ENCODE measurements around the gene CLMN.

CLMN gene

DNA sequence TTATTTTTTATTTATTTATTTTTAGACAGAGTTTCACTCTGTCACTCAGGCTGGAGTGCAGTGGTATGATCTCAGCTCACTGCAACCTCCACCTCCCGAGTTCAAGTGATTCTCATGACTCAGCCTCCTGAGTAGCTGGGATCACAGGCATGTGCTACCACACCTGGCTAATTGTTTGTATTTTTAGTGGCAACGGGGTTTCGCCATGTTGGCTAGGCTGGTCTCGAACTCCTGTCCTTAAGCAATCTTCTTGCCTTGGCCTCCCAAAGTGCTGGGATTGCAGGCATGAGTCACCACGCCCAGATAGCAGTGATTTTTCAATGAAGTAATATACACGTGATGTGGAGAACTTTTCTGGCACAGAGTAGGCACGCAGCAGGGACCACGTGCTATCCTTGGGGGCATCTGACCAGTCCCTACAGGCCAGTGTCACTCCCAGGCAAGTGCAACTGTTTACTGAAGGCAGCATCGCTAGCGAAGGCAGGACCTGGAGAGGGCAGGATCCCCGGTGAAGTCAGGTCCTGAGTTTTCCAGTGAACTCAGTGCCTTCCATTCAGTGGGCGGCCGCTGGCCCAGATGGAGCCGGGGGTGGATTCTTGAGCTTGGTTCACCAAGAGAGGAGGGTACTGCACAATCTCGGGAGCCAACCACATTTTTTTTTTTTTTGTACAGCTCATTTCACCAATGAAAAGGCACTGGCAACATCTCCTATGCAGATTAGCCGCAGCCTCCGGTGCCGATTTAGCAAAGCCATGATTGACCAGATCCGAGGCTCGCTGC lies 11.1 kb upstream of the CLMN start:
- no peak overlapping the region for H3K4me3 ChIP-seq (ENCODE audit: low read depth, low read length)
- DNase-seq (ENCODE audit: low read depth), result no peak
- no peak for TF ChIP-seq CTCF (conservative IDR thresholded peaks at IDR 0.05; ENCODE audit: low read depth, low read length)

GRCh38 chr14:95329941-95330340 lies 10.2 kb upstream of the CLMN start:
- no peak for DNase-seq (ENCODE audit: low read depth)
- H3K4me3 ChIP-seq (ENCODE audit: low read depth, low read length), result no peak overlapping the region
- no peak for TF ChIP-seq CTCF (conservative IDR thresholded peaks at IDR 0.05; ENCODE audit: low read depth, low read length)

GRCh38 chr14:95328729-95329503 lies 9.2 kb upstream of the CLMN start:
- DNase-seq (ENCODE audit: low read depth), result no peak
- TF ChIP-seq CTCF (conservative IDR thresholded peaks at IDR 0.05; ENCODE audit: low read depth, low read length), result no peak
- H3K4me3 ChIP-seq (ENCODE audit: low read depth, low read length), result no peak overlapping the region

DNA sequence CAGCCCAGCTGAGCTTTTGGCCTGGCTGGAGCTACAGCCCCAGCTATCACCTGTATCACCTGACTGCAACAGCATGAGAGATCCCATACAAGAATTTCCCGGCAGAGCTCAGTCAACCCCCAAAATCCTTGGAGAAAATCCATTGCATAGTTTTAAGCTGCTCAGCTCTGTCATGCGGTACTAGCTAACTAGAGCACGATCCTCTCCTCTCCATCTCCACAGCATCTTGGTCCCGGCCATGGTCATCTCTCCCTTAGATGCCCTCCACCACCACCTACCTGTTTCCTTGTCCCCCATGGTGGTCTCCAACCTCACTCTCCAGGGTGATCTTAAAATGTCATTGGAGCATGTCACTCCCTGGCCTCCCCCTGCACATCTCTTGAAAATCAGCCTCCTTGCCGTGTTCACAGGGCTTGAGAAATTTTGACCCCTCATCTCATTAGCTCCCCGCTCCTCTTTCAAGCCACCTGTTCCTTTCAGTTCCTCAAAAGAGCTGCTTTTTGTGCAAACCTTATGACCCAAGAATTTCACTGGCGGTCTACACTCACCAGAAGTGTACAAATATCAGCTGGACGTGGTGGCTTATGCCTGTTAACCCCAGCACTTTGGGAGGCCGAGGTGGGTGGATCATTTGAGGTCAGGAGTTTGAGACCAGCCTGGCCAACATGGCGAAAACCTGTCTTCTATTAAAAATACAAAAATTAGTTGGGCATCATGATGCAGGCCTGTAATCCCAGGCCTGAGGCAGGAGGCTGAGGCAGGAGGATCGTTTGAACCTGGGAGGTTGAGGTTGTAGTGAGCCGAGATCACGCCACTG lies 8.1 kb upstream of the CLMN start:
- DNase-seq (ENCODE audit: low read depth), result no peak
- no peak overlapping the region for H3K4me3 ChIP-seq (ENCODE audit: low read depth, low read length)
- TF ChIP-seq CTCF (conservative IDR thresholded peaks at IDR 0.05; ENCODE audit: low read depth, low read length), result no peak

DNA sequence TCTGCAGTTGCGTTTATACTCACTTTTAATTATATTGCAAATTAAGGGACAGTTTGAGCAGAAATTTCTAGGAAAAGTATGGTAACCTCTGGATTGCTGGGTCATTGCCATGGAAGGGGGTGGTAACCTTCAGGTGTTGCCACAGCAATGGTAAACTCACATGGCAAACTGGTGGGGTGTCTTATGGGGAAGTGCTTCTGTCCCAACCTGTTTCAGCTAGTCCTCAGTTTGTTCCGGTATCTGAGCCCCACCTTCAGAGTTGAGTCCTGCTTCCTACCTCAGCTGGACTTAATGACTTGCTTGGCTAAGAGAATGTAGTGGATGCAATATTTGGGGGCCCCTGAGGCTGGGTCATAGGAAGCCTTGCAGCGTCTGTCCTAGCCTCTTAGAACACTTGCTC lies 7.3 kb upstream of the CLMN start:
- DNase-seq (ENCODE audit: low read depth), result no peak
- no peak for TF ChIP-seq CTCF (conservative IDR thresholded peaks at IDR 0.05; ENCODE audit: low read depth, low read length)
- H3K4me3 ChIP-seq (ENCODE audit: low read depth, low read length), result no peak overlapping the region

DNA sequence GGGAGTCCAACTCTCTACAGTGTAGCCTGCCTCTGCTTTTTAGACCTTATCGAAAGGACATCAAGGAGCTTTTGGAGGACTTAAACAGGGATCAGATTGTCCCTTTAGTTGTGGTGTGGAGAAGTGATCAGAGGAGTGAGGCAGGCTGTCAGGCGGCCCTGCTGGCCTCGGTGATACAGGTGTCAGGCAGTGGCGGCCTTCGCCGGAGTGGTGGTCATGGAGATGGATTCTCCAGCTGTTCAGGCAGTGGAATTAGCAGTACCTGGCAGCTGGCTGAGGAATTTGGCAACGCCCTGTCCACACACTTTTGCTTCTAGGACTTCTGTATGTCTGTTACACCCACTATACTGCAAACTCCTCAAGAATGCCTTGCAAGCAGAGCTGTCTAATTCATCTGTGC lies 4.2 kb upstream of the CLMN start:
- TF ChIP-seq CTCF (conservative IDR thresholded peaks at IDR 0.05; ENCODE audit: low read depth, low read length), result no peak
- no peak for DNase-seq (ENCODE audit: low read depth)
- H3K4me3 ChIP-seq (ENCODE audit: low read depth, low read length), result no peak overlapping the region

Data from choroid plexus epithelial cell (primary cell).